Fibroblast of skin of left biceps (primary cell): ENCODE results near the gene PLXNB2.

Experiments used
- DNase-seq, 2 experiments: peaks; one replicate each; pipeline ENCODE4 v3.0.0-alpha.2; 2013; ENCODE audit warnings: low read depth in 2 of 2

The PLXNB2 gene

DNA sequence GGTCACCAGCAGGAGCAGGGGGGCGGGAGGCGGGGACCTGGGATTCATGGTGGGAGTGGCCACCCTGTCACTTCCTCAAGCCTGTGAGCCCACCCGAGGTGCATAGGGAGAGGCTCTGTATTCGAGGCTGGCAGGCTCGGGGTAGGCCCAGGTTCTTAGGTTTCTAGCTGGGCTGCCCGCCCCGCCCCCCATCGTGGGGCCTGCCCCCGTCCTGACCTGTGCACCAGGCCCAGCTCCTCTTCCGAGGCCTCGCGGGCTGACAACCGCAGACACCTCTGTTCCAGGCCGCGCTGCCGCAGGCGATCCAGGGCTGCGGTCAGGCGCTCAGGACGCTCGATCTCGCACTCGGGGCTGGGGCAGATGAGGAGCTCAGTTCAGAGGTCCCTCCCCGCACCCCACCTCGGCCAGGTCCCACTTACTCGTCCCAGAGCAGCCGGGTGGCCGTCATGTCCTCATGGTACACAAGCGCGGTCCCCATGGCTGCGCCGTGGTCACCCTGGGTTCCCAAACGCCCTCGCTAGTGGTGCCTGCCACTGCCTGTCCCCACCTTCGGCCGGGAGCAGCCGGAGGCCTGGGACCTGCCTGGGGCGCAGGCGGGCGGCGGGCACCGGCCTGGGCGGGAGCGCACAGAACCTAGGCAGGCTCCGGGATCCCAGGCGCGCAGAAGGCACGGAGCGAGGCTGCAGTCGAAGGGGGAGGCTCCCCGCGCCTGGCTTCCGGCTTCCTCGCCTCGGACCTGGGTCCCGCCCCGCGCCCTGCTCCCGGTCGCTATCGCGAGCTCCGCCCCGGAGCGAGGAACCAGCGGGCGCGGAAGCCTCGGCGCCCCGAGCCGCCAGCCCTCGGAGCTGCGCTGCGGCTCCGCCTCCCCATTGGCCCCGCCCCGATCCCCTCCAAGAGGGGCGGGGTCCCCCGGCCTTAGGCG, 56.6 kb downstream of the PLXNB2 start, which contains the start of gene HDAC10:
HDAC10 (minus strand) TSS at position 711 of the 922 bp plus-strand sequence; CDS start at position 478, 233 bp downstream.
- DNase-seq, result peak in 1 of 2 experiments; percentile 45

- no peak for DNase-seq
Observed at GRCh38 chr22:50250249-50250554, 57.2 kb downstream of the PLXNB2 start.

DNA sequence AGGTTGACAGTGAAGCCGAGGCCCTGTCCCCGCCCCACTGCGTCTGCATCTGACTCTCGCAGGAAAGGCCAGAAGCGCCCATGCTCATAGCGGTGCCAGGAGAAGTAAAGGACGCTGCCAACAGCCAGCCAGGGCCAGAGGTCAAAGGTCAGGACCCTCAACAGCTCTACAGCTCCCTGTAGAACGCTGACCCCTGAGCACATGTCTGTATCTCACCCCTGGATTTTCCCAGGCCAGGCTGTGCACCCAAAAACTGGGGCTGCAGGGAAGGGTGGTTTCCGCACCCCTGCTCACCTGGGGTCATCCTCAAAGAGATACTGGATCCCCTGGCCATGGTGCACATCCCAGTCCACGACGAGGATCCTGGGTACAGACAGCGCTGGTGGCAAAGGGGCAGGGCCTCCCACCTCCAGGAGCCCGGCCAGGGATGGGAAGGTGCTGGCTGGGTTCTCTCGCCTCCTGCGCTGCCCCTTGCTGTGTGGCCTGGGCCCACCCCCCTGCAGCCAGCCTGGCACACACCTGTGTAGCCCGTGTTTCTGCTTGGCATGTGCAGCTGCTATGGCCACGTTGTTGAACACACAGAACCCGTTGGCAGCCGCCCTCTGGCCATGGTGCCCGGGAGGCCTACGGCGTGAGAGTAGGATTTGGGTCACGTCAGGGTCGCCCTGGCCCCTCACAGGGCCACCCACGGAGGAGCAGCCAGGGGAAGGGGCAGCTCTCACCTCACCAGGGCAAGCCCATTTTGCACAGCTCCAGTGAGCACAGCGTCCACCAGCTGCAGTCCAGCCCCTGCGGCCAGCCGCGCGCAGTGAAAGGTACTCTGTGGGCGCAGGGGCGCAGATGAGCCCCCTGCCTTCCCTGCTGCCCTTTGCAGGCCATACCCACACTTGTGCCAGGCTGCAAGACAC, 57.9 kb downstream of the PLXNB2 start:
- DNase-seq, result no peak

DNA sequence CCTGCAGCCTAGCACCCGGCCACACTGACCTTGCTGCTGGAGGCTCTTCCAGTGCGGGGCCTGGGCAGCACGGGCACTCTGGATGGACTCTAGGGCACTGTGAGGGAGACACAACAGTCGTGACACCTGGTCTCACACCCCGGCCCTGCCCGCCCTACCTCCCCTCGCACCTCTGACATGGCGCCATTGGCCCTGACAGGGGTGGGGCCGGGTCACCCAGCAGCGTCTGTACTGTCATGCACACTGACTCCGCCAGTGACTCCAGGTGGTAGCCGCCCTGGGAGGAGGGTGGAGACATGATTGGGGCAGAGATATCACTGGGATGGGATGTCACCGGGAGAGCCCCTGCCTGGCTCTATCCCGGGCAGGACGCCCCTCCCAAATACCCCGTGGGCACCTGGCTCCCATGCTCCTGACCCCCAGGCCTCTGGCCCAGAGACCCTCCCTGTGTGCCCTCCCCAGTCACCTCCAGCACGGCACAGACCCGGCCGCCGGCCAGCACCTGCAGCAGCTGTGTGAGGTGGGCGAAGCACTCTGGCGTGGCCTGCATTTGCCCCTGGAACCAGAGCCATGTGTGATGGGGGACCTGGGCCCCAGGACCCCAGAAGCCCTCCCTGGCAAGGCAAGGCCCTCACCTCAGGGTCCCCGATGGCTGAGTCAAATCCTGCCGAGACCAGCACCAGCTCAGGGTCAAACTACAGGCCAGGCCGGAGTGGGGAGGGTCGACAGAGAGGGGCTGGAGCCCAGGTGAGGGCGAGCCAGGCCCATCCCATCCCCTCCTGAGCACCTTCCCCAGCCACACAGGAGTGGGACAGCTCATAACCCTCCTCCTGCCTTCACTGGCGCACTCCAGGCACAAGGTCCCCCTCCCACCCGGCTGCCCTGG, 59.0 kb downstream of the PLXNB2 start:
- no peak for DNase-seq

DNA sequence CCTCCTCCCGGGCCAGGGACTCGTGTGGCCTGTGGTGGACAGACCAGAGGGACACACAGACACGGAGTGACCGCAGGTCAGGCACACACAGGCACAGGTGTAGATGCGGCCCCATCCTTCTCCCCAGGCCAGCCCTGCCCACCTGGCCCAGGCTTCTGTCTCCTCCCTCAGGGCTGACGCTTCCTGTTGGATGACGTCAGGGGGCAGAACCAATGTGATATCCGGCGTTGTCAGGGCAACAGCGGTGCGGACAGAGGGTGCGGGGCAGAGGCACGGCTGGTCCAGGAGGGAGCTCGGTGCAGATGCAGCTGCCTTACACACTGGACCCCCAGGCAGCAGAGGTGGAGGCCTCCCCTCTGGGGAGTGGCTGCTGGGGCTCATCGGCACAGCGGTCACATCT, 59.7 kb downstream of the PLXNB2 start:
- no peak for DNase-seq

DNA sequence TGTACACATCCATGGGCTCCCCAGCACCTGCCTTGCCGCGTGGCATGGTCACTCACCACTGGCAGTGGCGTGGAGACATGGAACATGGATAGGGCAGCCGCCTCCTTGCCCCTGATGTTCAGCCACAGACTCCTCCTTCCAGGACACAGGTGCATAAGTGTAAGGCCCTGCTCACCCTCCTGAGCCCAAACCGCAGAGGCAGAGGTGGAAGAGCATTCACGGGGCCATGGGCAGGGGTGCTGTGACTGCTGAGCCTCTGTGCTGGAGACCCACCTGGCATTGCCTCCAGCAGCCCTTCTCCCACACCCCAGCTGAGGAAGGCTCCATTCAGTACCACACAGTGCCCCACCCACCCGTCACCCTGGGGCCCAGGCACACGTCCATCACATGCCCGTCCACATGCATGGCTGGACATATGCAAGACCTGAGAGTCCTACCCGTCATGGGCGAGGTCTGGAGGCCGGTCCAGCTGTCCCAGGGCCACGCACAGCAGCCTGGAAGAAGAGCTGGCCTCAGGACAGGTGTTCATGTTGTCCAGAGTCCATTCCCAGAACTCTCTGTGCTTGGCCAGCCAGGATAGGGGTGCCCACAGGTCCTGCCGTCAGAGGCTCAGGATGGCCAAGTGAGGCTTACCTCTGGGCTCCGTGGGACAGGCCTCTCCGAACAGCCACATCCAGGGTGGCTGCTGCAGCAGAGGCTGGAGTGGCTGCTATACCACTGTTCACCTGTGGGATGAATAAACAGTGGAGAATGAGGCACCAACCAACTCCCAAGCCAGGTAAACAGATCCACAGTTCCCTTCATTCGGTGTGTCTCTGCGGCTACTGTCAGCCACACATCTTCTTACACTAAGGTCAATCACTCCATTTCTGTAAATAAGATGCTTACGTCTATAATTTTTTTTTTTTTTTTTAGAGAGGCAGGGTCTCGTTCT, 60.9 kb downstream of the PLXNB2 start:
- DNase-seq, result no peak

DNA sequence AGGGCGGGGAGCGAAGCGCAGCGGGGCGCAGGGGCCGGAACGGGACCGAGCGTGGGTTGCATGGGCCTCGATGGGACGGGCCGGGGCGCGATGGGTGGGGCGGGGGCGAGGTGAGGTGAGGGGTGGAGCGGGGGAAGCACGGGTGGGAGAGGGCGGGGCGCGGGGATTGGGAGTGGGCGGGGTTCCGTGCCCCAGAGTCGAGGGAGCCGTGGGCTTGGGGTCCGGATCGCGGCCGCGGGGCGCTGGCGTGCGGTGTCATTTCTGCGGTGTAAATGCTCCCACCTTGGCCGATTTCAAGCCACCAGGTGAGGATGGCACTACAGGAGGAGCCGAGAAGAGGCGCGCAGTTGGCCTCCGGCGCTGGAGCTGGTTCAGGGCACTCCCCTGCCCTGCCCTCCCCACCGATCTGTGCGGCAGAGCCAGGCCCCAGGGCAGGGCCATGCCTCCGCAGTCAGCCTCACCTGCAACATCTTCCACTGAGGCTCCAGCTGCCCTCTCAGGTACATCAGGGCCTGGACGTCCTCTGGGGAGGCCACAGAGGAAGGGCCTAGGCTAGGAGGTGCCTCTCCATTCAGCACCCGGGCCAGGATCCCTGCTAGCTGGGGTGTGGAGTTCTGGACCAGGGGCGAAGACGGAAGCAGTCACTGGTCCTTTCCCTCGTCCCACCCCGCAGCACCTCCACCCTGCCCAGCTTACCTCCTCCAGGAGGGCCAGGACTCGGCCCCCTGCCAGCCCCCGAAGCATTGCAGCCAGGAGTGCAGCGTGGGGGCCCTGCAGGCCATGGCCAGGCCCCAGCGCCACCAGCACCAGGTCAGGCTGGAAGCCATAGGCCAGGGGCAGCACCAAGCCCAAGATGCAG, 62.0 kb downstream of the PLXNB2 start:
- no peak for DNase-seq

DNA sequence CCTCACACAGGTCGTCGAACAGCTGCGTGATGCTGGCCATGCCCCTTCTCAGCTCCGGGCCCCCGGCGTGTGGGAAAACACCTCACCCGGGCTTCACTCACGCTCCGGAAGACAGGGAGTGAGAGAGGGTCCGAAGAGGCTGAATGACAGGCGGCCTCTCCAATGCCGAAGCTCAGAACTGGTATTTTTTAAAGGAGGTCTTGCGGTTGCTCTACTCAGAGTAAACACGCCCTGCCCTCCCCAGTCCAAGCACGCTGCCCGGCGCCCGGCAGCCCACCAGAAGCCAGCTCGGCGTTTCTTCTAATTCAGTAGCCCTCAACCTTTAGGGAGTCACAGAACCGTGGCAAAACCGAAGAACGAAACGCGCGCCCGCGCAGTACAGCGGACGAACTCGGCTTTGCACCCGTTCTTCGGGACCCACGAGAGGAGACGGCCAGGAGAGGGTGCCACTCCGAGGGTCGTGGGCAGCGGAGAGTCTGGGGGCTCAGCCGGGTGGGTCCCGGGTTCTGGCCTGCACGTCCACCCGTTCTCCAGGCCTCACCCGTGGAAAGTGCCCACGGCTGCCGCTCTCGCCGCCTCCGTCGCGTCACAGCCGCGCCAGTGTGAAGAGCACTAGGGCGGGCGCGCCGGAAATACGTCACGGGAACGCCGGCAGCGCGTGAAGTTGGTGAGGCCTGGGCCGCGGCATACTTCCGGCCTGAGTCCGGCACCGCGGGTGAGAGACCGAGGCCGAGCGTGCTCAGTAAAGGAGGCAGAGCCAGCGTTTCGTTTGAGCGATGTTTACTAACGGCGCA, 62.8 kb downstream of the PLXNB2 start, which contains the start of gene TUBGCP6:
TUBGCP6 (minus strand) TSS at position 604 of the 794 bp plus-strand sequence; CDS start at position 40, 564 bp downstream.
- DNase-seq, result peak; percentile 61 to 68

DNA sequence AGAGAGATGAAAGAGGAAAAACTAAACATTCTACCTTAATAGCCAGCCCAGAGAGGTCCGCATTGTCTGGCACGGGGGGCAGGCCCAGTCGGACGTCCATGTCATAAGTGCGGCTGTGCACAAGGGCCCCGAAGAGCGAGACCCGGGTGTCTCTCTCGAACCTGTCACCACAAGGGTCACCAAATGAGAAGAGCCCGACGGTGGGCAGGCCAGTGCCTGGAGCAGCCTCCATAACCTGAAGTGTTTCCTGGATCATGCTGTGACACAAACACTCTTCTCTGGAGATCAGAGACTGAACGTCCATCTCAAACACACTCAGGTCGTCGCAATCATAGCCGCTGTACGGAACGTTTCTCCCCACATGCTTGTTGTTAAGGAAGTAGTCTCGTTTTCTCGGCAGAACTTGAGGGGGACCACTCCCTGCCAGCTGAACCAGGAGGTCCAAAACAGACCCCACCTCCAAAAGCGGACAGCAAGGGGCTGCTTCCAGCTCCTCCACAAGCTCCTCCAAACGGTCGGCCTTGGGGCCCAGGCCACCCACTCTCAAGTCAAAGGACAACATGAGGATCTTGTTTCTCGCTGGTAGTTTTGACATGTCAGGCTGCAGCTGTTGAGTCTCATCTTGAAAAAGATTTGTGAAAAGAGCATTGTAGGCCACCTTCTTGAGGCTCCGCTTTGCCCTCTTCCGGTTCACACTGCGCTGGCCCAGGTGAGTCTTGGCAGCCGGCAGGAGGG, 63.6 kb downstream of the PLXNB2 start:
- DNase-seq, result no peak

GRCh38 chr22:50242406-50242949, 65.0 kb downstream of the PLXNB2 start:
- DNase-seq, result no peak

DNA sequence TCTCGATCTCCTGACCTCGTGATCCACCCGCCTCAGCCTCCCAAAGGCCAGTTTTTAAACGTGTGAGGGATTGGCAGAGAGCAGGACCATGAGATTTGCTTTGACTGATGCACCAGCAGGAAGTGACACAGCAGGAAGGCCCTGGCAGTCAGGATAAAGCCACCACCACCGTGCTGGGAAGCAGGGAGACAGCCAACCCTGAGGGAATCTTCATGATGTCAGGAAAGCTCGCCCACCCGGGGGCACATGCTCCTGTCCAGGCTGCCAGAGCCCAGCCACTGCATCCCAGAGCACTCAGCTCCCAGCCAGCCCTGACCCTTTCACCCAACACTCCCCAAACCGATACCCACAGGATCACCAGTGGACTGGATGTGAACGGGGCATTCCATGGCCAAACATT, 68.7 kb downstream of the PLXNB2 start:
- DNase-seq, result no peak

DNA sequence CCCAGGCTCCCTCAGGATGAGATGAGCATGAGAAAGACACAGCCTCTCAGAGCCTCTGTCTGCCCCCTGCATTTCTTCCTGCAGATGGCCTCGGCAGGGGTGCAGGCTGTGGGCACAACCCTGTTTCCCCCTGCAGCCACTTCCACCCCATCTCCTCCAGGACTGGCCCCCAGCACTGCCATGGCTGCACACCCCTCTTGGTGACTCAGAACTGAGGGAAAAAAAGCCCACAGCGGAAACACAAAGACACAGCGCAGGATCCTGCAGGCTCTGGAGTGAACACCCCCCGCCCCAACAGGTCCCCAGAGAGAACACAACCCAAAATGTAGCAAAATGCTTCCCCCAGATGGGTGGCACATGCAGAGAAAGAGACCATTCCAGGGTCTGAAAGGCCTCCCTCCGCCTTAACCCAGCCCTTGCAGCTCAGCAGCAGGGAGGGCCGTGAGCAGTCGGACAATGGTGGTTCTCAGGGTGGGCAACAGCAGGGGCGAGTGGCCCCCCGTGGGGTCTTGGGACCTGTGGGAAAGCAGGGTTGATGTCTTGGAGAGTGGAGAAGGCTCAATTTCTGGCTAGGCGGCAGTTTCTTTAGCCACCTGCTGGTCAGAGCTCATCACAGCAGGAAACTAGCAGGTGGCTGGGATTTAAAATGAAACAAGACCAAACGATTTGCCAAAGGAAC, 70.6 kb downstream of the PLXNB2 start:
- DNase-seq, result no peak

- DNase-seq, result no peak
Observed at GRCh38 chr22:50233223-50233622, 74.2 kb downstream of the PLXNB2 start.

GRCh38 chr22:50232481-50233151, 74.8 kb downstream of the PLXNB2 start:
- DNase-seq, result no peak

GRCh38 chr22:50229370-50229769, 78.1 kb downstream of the PLXNB2 start:
- no peak for DNase-seq

DNA sequence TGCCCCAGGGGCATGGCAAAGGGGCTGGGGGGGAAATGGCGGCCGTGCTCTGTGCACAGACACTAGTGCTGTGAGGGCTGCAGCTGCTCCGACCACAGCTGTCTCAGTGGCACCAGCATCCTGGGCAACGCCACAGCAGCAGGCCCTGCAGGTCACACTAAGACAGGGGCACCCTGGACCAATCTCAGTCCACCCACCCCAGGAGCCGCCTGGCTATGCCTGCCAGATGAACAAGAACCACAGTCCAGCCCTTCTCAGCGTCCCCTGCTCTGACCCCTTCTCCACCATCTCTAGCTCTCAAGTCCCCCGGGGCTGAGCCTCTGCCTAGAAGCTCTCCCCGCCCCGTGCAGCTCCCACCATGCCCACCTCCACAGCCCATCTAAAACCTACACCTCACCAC, 79.1 kb downstream of the PLXNB2 start:
- DNase-seq, result no peak
